CD4-positive, CD25-positive, alpha-beta regulatory T cell (primary cell): ENCODE measurements around the gene LZTS2. TPM values are rescaled to one million over a fixed set of nuclear protein-coding genes. Genes with fewer than 3 reads are reported as not detected.

Source experiments
- ATAC-seq, 2 donors: fragments of 150-1000 bp; cut with Tn5 transposase; one replicate each; pipeline ENCODE4 v1.10.0; 2021; ENCODE audit warnings: low read depth in 2 of 2, moderate number of reproducible peaks in 2 of 2, moderate library complexity in 1 of 2
- DNase-seq, 3 donors: peaks; one replicate each; pipeline versions ENCODE4 v3.0.0 to v3.0.0-alpha.2; 2012 to 2022; ENCODE audit warnings: mixed read lengths in 1 of 3
- H3K27ac ChIP-seq: one replicate; pipeline ENCODE4 v1.7.0; 2013; ENCODE audit warnings: mild to moderate bottlenecking, low read length; ENCODE audit not compliant: insufficient read depth, poor library complexity, severe bottlenecking
- H3K27me3 ChIP-seq: one replicate; pipeline ENCODE4 v1.7.0; 2013; ENCODE audit warnings: low read length; ENCODE audit not compliant: control insufficient read depth, insufficient read depth
- H3K36me3 ChIP-seq: one replicate; pipeline ENCODE4 v1.7.0; 2013; ENCODE audit warnings: mild to moderate bottlenecking, low read length, moderate library complexity; ENCODE audit not compliant: control insufficient read depth, insufficient read depth
- H3K4me1 ChIP-seq: 2 replicates; pipeline ENCODE4 v1.7.0; 2013; ENCODE audit warnings: mild to moderate bottlenecking, low read length; ENCODE audit not compliant: insufficient read depth, control insufficient read depth, poor library complexity, severe bottlenecking
- H3K4me3 ChIP-seq: one replicate; pipeline ENCODE4 v1.7.0; 2013; ENCODE audit warnings: low read depth, mild to moderate bottlenecking, low read length, moderate library complexity
- H3K9me3 ChIP-seq, 2 experiments: 1 replicate in 1 of 2; 2 replicates in 1 of 2; pipeline ENCODE4 v1.7.0; 2013; ENCODE audit warnings: low read length in 2 of 2, mild to moderate bottlenecking in 1 of 2, moderate library complexity in 1 of 2; ENCODE audit not compliant: control insufficient read depth in 2 of 2
- H3K27ac Mint-ChIP-seq, 3 donors: one replicate each; pipeline ENCODE4 v1.8.0; 2020 to 2022; ENCODE audit warnings: mild to moderate bottlenecking in 3 of 3, mixed read lengths in 3 of 3, moderate library complexity in 2 of 3
- H3K27me3 Mint-ChIP-seq: one replicate; pipeline ENCODE4 v1.8.0; 2022; ENCODE audit warnings: mild to moderate bottlenecking, mixed read lengths
- H3K36me3 Mint-ChIP-seq: one replicate; pipeline ENCODE4 v1.8.0; 2020; ENCODE audit warnings: mixed read lengths
- H3K4me1 Mint-ChIP-seq, 4 donors: one replicate each; pipeline ENCODE4 v1.8.0; 2020 to 2022; ENCODE audit warnings: mixed read lengths in 4 of 4, mild to moderate bottlenecking in 1 of 4
- H3K4me3 Mint-ChIP-seq, 4 donors: one replicate each; pipeline ENCODE4 v1.8.0; 2020 to 2022; ENCODE audit warnings: mild to moderate bottlenecking in 4 of 4, mixed read lengths in 4 of 4, moderate library complexity in 3 of 4
- H3K9me3 Mint-ChIP-seq, 7 donors: one replicate each; pipeline ENCODE4 v1.8.0; 2020 to 2022; ENCODE audit warnings: mixed read lengths in 7 of 7, mild to moderate bottlenecking in 3 of 7, moderate library complexity in 2 of 7
- polyA plus RNA-seq, 4 donors: library from polyadenylated mRNA; unstranded; fragments of 300-500 nt; fragmentation: Illumina TruSeq; gene quantifications; one replicate each; pipeline ENCODE4 v1.2.3, GENCODE V29; 2021
- total RNA-seq: library from RNA; stranded (reverse); gene quantifications from one replicate; pipeline ENCODE4 v1.2.3, GENCODE V29; 2022

The LZTS2 gene
- total and polyA plus RNA-seq, 5 donors from 2014 or later: 11.0 to 19.3 (median 13.2) TPM

DNA sequence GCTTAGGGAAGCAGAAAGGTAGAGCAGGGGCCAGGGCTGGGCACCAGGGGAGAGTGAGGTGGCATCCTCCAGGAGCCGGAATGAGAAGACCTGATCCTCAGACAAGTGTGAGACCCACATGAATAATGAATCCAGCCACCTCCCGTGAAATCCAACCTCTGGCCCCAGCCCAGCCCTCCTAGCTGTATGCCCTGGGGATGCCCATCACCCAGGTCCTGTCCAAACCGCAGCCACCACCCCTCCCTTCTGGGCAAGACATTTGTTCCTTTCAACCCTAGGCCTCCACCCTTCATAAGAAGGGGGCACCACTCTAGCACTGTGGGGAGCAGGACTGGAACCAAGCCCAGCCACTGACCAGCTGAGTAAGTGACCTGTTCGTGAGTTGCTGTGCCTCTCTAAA lies 21.6 kb downstream of the LZTS2 start:
- DNase-seq (no peak), ATAC-seq (no peak)
- no peak overlapping the region for H3K4me3 Mint-ChIP-seq
- no peak overlapping the region for H3K27ac ChIP-seq
- H3K9me3 ChIP-seq: no peaks in the 10 kb centered on the region
- no peaks in the 10 kb centered on the region for H3K36me3 ChIP-seq
- no peaks in the 10 kb centered on the region for H3K4me1 ChIP-seq
- peaks cover 13% of the 10 kb centered on the region for H3K27me3 ChIP-seq
- H3K27ac Mint-ChIP-seq: no peak overlapping the region
- H3K9me3 Mint-ChIP-seq: peaks cover 0 to 1% (median 0%) of the 10 kb centered on the region in 7 donors
- no peaks in the 10 kb centered on the region for H3K36me3 Mint-ChIP-seq
- no peak overlapping the region for H3K4me3 ChIP-seq
- peaks cover 0 to 5% (median 0%) of the 10 kb centered on the region in 4 donors for H3K4me1 Mint-ChIP-seq
- peaks cover 37% of the 10 kb centered on the region for H3K27me3 Mint-ChIP-seq

DNA sequence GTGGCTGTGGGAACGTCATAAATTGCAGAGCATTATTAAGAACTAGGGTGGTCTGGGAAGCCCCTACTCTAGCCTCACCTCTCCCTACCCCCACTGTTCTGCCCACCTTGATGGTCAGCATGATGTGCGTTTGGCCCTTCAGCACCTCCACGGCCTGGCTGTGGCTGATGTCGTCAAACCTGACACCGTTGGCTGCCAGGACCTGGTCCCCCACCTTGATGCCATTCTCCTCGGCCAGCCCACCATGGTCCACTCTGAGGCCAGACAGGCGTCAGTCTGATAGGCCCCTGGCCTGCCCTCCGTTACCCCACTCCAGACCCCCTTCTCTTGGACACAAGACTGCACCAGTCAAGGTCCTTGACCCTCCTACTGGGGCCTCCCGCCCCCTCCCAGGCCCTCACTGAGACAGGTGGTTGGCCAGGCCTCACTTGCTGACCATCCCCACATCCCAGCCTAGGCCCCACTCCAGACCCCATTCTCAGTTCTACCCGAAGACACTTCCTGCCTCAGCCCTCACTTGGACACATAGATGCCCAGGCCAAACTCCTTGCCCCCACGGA lies 22.2 kb downstream of the LZTS2 start:
- Histone ChIP-seq H3K4me1 (no peaks in the 10 kb centered on the region), H3K27me3 (peaks cover 8% of the 10 kb centered on the region), H3K9me3 (no peaks in the 10 kb centered on the region), H3K36me3 (no peaks in the 10 kb centered on the region), H3K4me3 (no peak overlapping the region), H3K27ac (no peak overlapping the region)
- DNase-seq (no peak), ATAC-seq (no peak)
- no peak overlapping the region for H3K27ac Mint-ChIP-seq
- peaks cover 0 to 5% (median 0%) of the 10 kb centered on the region in 4 donors for H3K4me1 Mint-ChIP-seq
- H3K9me3 Mint-ChIP-seq: peaks cover 0 to 1% (median 0%) of the 10 kb centered on the region in 7 donors
- H3K36me3 Mint-ChIP-seq: no peaks in the 10 kb centered on the region
- no peak overlapping the region for H3K4me3 Mint-ChIP-seq
- H3K27me3 Mint-ChIP-seq: peaks cover 32% of the 10 kb centered on the region

DNA sequence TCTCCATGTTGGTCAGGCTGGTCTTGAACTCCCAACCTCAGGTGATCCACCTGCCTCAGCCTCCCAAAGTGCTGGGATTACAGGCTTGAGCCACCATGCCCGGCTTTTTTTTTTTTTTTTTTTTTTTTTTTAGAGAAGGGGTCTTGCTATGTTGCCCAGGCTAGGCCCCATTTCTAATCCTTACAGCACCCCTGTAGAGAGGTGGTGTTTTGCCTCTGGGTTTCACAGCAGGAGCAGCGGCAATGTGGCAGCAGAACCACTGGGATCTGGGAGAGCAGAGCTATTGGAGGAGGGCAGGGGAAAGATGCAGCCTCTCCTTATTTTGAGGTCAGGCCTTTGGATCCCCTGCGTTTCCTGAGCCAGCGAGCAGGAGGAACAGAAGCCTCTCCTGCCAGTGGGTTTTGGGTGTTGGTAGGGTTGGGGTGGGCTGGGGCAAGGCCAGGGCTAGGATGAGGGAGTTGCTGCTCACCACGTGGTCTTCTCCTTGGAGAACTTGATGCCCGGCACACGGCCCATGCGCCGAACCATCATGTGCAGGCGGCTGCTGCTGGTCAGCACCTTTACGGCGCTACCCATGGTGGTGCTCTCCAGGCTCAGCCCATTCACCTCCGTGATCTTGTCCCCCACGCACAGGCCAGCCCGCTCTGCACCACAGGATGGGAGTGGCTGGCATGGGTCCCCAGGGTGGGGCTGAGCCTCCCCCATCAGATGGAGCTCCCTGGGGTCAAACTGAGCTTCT lies 23.5 kb downstream of the LZTS2 start:
- Histone ChIP-seq H3K9me3 (no peaks in the 10 kb centered on the region), H3K4me1 (no peaks in the 10 kb centered on the region), H3K36me3 (no peaks in the 10 kb centered on the region), H3K27ac (no peak overlapping the region), H3K4me3 (no peak overlapping the region), H3K27me3 (peaks cover 2% of the 10 kb centered on the region)
- Mint-ChIP-seq H3K4me1 (peaks cover 0 to 8% (median 2%) of the 10 kb centered on the region in 4 donors), H3K4me3 (no peak overlapping the region), H3K27ac (no peak overlapping the region), H3K9me3 (peaks cover 0 to 1% (median 0%) of the 10 kb centered on the region in 7 donors), H3K36me3 (no peaks in the 10 kb centered on the region), H3K27me3 (peaks cover 30% of the 10 kb centered on the region)
- no peak for ATAC-seq
- no peak for DNase-seq

DNA sequence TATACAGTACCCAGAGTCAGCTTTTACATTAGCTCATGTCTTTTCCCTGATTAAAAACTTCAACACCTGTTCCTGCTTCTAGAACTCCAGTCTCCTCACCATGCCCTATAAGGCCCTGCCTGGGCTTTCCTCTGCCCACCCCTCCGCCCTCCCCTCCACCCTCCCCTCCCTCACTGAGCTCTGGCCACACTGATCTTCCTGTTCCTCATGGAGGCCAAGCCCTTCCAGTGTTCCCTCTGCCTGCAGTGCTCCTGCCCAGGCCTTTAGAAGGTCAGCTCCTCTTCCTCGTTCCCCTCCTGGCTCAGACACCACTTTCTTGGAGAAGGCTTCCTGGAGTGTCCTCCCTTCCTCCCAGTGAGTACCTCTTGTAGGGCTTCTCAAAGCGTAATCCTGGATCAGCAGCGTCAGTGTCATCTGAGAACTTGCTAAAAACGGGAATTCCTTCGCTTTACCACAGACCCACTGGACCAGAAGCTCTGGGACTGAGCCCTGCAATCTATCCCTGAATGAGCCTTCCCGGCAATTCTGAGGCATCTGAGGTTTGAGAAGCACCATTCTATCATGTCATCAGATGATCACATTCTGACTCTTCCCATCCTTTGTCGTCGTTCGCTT lies 27.6 kb downstream of the LZTS2 start:
- H3K4me1 ChIP-seq: peaks cover 18% of the 10 kb centered on the region
- ATAC-seq (no peak), DNase-seq (no peak)
- no peaks in the 10 kb centered on the region for H3K36me3 ChIP-seq
- Mint-ChIP-seq H3K27me3 (peaks cover 24% of the 10 kb centered on the region), H3K9me3 (no peaks in the 10 kb centered on the region), H3K4me1 (peaks cover 0 to 14% (median 5%) of the 10 kb centered on the region in 4 donors), H3K36me3 (no peaks in the 10 kb centered on the region), H3K27ac (no peak overlapping the region), H3K4me3 (peak overlapping the region in 1 of 4 donors; percentile 3)
- no peaks in the 10 kb centered on the region for H3K9me3 ChIP-seq
- no peak overlapping the region for H3K4me3 ChIP-seq
- no peaks in the 10 kb centered on the region for H3K27me3 ChIP-seq
- no peak overlapping the region for H3K27ac ChIP-seq

DNA sequence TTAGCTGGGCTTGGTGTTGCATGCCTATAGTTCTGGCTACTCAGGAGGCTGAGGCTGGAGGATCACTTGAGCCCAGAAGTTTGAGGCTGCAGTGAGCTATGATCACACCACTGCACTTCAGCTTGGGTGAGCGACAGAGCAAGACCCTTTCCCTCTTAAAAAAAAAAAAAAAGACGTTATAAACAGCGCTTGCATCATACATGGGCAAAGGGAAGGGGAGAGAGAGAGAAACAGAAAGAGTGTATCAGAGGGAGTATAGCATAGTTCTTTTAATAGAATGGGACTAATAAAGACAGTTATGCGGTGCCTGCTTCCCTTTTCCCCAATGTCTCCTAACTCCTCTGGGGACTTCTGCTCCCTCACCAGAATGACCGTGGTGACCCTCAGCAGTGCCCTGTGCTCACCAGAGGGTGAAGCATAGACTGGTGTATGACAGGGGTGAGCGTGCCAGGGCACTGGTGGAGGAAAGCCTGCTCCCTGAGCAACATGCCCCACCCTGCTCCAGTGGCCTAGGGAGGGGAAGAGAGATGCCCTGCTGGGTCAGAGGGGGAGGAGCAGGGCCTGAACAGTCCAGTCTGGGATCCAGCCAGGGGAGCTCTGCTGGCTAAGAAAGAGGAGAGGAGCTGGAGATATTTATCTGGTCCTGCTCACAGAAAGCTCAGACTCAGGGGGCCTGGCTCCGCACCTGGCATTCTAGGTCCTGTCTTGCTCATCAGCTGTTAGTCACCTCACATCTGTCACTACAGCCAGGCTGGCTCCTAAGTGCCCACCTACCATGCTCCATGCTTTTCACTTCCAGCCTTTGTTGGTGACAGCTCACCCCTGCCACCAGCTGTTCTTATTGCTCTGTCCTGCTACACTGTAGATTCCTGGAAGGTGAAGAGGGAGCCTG lies 29.1 kb downstream of the LZTS2 start:
- DNase-seq: no peak
- Mint-ChIP-seq H3K27me3 (peaks cover 20% of the 10 kb centered on the region), H3K9me3 (no peaks in the 10 kb centered on the region), H3K27ac (no peak overlapping the region), H3K4me1 (peaks cover 4 to 26% (median 18%) of the 10 kb centered on the region in 4 donors), H3K36me3 (peaks cover 4% of the 10 kb centered on the region), H3K4me3 (peak overlapping the region in 2 of 4 donors; percentile 38 to 79)
- Histone ChIP-seq H3K4me1 (peaks cover 32% of the 10 kb centered on the region), H3K27me3 (no peaks in the 10 kb centered on the region), H3K4me3 (no peak overlapping the region), H3K9me3 (no peaks in the 10 kb centered on the region), H3K36me3 (no peaks in the 10 kb centered on the region), H3K27ac (no peak overlapping the region)
- no peak for ATAC-seq

DNA sequence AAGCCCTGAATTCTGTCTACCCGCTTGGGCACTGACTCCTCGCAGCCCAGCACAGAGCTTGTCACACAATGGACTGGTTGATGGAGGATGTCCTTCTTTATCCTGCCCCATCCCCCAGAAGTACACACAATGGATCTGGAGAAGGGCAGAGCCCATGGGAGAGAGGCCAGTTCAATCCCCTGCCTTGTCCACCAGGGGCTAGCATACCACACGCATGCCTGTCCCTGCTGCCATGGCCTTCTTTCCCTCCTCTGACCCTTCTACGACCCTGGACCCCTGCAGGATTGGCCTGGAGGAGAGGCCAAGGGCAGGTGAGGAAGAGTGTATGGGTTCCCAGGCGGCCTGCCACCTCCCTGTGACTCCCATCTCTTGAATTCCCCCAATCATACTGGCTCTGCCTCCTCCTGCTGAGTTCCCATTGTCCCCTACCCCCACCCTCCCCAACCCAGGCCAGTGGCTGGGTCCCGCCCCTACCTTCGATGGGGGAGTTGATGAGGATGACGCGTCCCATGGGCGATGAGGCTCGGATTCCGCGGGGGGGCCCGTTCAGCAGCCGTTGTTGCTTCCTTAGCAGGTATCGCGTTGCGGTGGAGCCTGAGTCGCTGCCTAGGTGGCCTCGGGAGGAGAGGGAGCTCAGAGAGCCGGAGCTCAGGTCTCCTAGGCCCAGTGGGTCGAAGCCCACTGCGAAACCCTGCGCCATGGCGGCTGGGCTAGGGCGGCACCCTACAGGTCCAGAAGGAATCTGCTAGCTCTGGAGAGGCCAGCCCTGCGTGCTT lies 30.1 kb downstream of the LZTS2 start:
- peak overlapping the region in 1 of 3 donors; percentile 67 for H3K27ac Mint-ChIP-seq
- peaks cover 20% of the 10 kb centered on the region for H3K27me3 Mint-ChIP-seq
- peaks cover 2% of the 10 kb centered on the region for H3K36me3 ChIP-seq
- H3K9me3 ChIP-seq: no peaks in the 10 kb centered on the region
- H3K4me3 Mint-ChIP-seq: peak overlapping the region in 1 of 4 donors; percentile 38
- no peak for ATAC-seq
- H3K27me3 ChIP-seq: no peaks in the 10 kb centered on the region
- H3K4me3 ChIP-seq: no peak overlapping the region
- H3K4me1 Mint-ChIP-seq: peaks cover 4 to 29% (median 21%) of the 10 kb centered on the region in 4 donors
- no peaks in the 10 kb centered on the region for H3K9me3 Mint-ChIP-seq
- no peak for DNase-seq
- peaks cover 4% of the 10 kb centered on the region for H3K36me3 Mint-ChIP-seq
- no peak overlapping the region for H3K27ac ChIP-seq
- peaks cover 32% of the 10 kb centered on the region for H3K4me1 ChIP-seq
